Endodermal cell (in vitro differentiated cells): ENCODE measurements around the gene LAS1L. TPM values are rescaled to one million over a fixed set of nuclear protein-coding genes. Genes with fewer than 3 reads are reported as not detected.

Experiments used
- DNase-seq: peaks from one replicate; pipeline ENCODE4 v3.0.0-alpha.2; 2017
- H3K27ac ChIP-seq: 2 replicates; pipeline ENCODE4 v1.5.1; 2013; ENCODE audit warnings: mild to moderate bottlenecking, low read depth, low read length, moderate library complexity
- H3K27me3 ChIP-seq: 2 replicates; pipeline ENCODE4 v1.6.1; 2013; ENCODE audit warnings: mild to moderate bottlenecking, low read length, moderate library complexity; ENCODE audit not compliant: insufficient read depth, control insufficient read depth, poor library complexity, severe bottlenecking
- H3K36me3 ChIP-seq: 2 replicates; pipeline ENCODE4 v1.7.0; 2013; ENCODE audit warnings: mild to moderate bottlenecking, low read length, moderate library complexity; ENCODE audit not compliant: control insufficient read depth, insufficient read depth
- H3K4me1 ChIP-seq: one replicate; pipeline ENCODE4 v1.7.0; 2013; ENCODE audit warnings: low read length; ENCODE audit not compliant: control insufficient read depth, insufficient read depth
- H3K4me3 ChIP-seq: 2 replicates; pipeline ENCODE4 v1.5.1; 2013; ENCODE audit warnings: mild to moderate bottlenecking, low read length, moderate library complexity
- H3K9ac ChIP-seq: 2 replicates; pipeline ENCODE4 v1.6.1; 2013; ENCODE audit warnings: mild to moderate bottlenecking, low read length, moderate library complexity; ENCODE audit not compliant: poor library complexity, severe bottlenecking; ENCODE audit errors: extremely low read depth
- H3K9me3 ChIP-seq: 2 replicates; pipeline ENCODE4 v1.6.1; 2013; ENCODE audit warnings: mild to moderate bottlenecking, low read length, moderate library complexity; ENCODE audit not compliant: control insufficient read depth
- H3K27ac Mint-ChIP-seq: 2 replicates; pipeline ENCODE4 v1.8.0; 2020; ENCODE audit warnings: mixed read lengths
- H3K27me3 Mint-ChIP-seq: 2 replicates; pipeline ENCODE4 v1.8.0; 2021; ENCODE audit warnings: mild to moderate bottlenecking, mixed read lengths; ENCODE audit not compliant: insufficient read depth
- H3K36me3 Mint-ChIP-seq: 2 replicates; pipeline ENCODE4 v1.8.0; 2020; ENCODE audit warnings: low read depth, mixed read lengths
- H3K4me1 Mint-ChIP-seq: 2 replicates; pipeline ENCODE4 v1.8.0; 2020; ENCODE audit warnings: mixed read lengths
- H3K4me3 Mint-ChIP-seq: 2 replicates; pipeline ENCODE4 v1.8.0; 2020; ENCODE audit warnings: mild to moderate bottlenecking, moderate library complexity, mixed read lengths
- H3K9me3 Mint-ChIP-seq: 2 replicates; pipeline ENCODE4 v1.8.0; 2020; ENCODE audit warnings: mild to moderate bottlenecking, mixed read lengths
- CTCF ChIP-seq: fragments of 200-600 bp; sonication (generic); conservative IDR thresholded peaks from 2 replicates; pipeline ENCODE4 v1.5.0; 2021; ENCODE audit warnings: antibody characterized with exemption, mild to moderate bottlenecking
- WGBS, 2 experiments: methylation state at CpG; one replicate each; pipeline versions ENCODE4 v1.1.5 to v1.1.7; 2013; ENCODE audit warnings: missing lambda C conversion rate in 2 of 2, mixed read lengths in 1 of 2; ENCODE audit not compliant: insufficient coverage in 1 of 2, insufficient read length in 1 of 2; 5-methylcytosine and 5-hydroxymethylcytosine counted together
- total RNA-seq, 2 donors: library from RNA; stranded (reverse); fragmentation: NEBNext Ultra II Directional in 1 of 2; extraction: Animal tissue kit (Norgen Biotek cat#: 25700) in 1 of 2; gene quantifications; 2 replicates in 1 of 2; 3 replicates in 1 of 2; pipeline ENCODE4 v1.2.1, GENCODE V29; 2021

LAS1L gene
- total RNA-seq, 2 donors from 2014 or later: 55.0 to 56.2 TPM

GRCh38 chrX:65476564-65476963 lies 58.0 kb downstream of the LAS1L start:
- Mint-ChIP-seq H3K4me1 (peaks cover 6% of the 10 kb centered on the region), H3K4me3 (no peak overlapping the region), H3K27me3 (no peaks in the 10 kb centered on the region), H3K27ac (no peak overlapping the region), H3K9me3 (peaks cover 63% of the 10 kb centered on the region), H3K36me3 (peaks cover 25% of the 10 kb centered on the region)
- Histone ChIP-seq H3K27me3 (no peaks in the 10 kb centered on the region), H3K27ac (no peak overlapping the region), H3K4me3 (no peak overlapping the region), H3K36me3 (no peaks in the 10 kb centered on the region), H3K9me3 (peaks cover 21% of the 10 kb centered on the region), H3K9ac (no peak overlapping the region), H3K4me1 (no peaks in the 10 kb centered on the region)
- no peak for TF ChIP-seq CTCF
- no CpG with 5 or more reads among the region's 2 CpGs for WGBS, 2 experiments
- no peak for DNase-seq

DNA sequence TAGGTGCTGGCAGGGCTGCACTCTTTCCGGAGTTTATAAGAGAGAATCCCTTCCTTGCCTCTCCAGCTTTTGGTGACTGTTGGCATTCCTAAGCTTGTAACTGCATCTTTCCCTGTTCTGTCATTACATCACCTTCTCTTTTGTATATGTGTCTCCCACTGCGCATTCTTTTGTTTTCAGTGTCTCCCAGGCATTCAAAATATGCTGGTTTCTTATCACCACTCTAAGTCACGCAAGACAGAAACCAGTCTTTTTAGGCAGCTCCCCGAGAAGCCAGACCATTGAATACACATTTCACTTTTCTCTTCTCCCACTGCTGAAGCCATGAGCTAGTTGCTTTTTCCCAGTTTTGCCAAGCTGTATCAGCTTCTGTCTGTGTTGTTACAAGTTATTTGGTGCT lies 71.0 kb downstream of the LAS1L start:
- no peaks in the 10 kb centered on the region for H3K36me3 ChIP-seq
- H3K27me3 Mint-ChIP-seq: peaks cover 2% of the 10 kb centered on the region
- peaks cover 55% of the 10 kb centered on the region for H3K9me3 Mint-ChIP-seq
- no peaks in the 10 kb centered on the region for H3K4me1 Mint-ChIP-seq
- no peaks in the 10 kb centered on the region for H3K27me3 ChIP-seq
- H3K4me3 Mint-ChIP-seq: no peak overlapping the region
- peaks cover 19% of the 10 kb centered on the region for H3K9me3 ChIP-seq
- no peaks in the 10 kb centered on the region for H3K4me1 ChIP-seq
- peak overlapping the region; percentile 85 for H3K9ac ChIP-seq
- peak overlapping the region; percentile 49 for H3K4me3 ChIP-seq
- H3K27ac Mint-ChIP-seq: peak overlapping the region; percentile 94
- WGBS, 2 experiments: 0 to 8% methylated on average over 1 to 4 of the region's 4 CpGs
- H3K27ac ChIP-seq: peak overlapping the region; percentile 94
- TF ChIP-seq CTCF: no peak
- DNase-seq: peak; percentile 75
- H3K36me3 Mint-ChIP-seq: peaks cover 3% of the 10 kb centered on the region

Other genes with a start within 250 kb of the LAS1L start
- 100 to 1,000 TPM; 141 to 188 TPM for gene MSN, start 132.9 kb upstream of the LAS1L start, total RNA-seq